ENCODE results near the gene LY6G6C. TPM values are rescaled to one million over a fixed set of nuclear protein-coding genes. Genes with fewer than 3 reads are reported as not detected.

Gene LY6G6C
- total RNA-seq, 1 donor from 2014 or later = not detected

DNA sequence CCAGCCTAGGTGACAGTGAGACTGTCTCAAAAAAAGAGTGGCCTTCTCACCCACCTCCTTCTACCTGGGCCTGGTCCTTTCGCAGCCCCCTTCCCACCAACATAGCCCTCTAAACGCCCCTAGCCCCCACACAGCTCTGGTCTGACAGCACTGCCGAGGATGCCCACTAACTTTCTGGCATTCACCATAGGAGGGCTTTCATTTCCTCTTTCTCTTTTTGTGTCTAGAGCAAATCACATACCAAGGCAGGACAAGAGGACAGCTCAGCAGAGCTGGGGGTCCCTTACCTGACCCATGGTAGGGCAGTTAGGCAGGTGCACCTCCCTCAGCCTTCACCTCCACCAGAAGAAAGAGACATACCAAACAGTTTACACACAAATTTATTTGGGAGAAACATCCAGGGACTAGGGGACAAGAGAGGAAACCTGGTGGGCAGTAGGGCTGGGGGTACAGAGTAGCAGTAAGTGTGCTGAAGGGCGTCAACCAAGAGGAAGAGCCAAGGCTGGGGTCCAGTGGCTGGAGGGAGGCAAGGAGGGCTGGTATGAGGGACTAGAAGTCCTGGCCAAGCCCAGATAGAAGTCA, 45.1 kb downstream of the LY6G6C start:
- Histone ChIP-seq H3K27ac (no peak overlapping the region), H3K4me1 (peaks cover 2 to 3% of the 10 kb centered on the region in 2 donors), H3K36me3 (peaks cover 20 to 23% of the 10 kb centered on the region in 2 donors), H3K27me3 (no peaks in the 10 kb centered on the region), H3K9me3 (no peaks in the 10 kb centered on the region), H3K4me3 (no peak overlapping the region)
- TF ChIP-seq, protein P1, sequence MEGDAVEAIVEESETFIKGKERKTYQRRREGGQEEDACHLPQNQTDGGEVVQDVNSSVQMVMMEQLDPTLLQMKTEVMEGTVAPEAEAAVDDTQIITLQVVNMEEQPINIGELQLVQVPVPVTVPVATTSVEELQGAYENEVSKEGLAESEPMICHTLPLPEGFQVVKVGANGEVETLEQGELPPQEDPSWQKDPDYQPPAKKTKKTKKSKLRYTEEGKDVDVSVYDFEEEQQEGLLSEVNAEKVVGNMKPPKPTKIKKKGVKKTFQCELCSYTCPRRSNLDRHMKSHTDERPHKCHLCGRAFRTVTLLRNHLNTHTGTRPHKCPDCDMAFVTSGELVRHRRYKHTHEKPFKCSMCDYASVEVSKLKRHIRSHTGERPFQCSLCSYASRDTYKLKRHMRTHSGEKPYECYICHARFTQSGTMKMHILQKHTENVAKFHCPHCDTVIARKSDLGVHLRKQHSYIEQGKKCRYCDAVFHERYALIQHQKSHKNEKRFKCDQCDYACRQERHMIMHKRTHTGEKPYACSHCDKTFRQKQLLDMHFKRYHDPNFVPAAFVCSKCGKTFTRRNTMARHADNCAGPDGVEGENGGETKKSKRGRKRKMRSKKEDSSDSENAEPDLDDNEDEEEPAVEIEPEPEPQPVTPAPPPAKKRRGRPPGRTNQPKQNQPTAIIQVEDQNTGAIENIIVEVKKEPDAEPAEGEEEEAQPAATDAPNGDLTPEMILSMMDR (IDR thresholded peaks at IDR 0.05) = no peak
- intact Hi-C loops (cut with DNase I) = no loop called here
- no peak for DNase-seq (ENCODE audit: low spot score in 2 of 2)

DNA sequence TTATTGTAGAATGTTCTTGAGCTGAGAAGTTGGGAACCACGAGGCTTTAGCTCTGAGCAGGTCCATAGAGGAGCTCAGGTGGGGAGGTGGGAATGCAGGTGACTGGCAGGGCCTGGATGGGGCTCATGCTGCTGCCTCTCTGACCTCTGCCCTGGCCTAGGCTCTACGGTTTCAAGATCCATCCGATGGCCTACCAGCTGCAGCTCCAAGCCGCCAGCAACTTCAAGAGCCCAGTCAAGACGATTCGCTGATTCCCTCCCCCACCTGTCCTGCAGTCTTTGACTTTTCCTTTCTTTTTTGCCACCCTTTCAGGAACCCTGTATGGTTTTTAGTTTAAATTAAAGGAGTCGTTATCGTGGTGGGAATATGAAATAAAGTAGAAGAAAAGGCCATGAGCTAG, 51.9 kb downstream of the LY6G6C start, which contains the start of gene LY6G5B:
Gene LY6G5B (plus strand): TSS at position 301 of the 400 bp plus-strand sequence. CDS start 975 bp downstream, outside the sequence.
- H3K27me3 ChIP-seq = no peaks in the 10 kb centered on the region
- H3K9me3 ChIP-seq = no peaks in the 10 kb centered on the region
- intact Hi-C loops (cut with DNase I) = loop anchor here (5.0 to 10.0 kb wide), 4 partner anchors 163 to 1645 kb away; partner anchors contain the start of genes AGPAT1, NELFE, RNF5 and SKIC2
- no peak for DNase-seq (ENCODE audit: low spot score in 2 of 2)
- H3K4me3 ChIP-seq = no peak within 1 kb of the TSS
- no peak within 1 kb of the TSS for H3K27ac ChIP-seq
- TF ChIP-seq, protein P1 (IDR thresholded peaks at IDR 0.05) = no peak
- H3K4me1 ChIP-seq = peaks cover 5 to 12% of the 10 kb centered on the region in 2 donors
- peaks cover 61 to 67% of the 10 kb centered on the region in 2 donors for H3K36me3 ChIP-seq

Other genes with a start within 250 kb of the LY6G6C start
- gene MICB, start 223.6 kb downstream of the LY6G6C start, total RNA-seq = 0.11 TPM
- not detected for gene MCCD1, start 192.8 kb downstream of the LY6G6C start, total RNA-seq
- 134 TPM for gene DDX39B, start 179.7 kb downstream of the LY6G6C start, total RNA-seq
- gene ATP6V1G2, start 175.1 kb downstream of the LY6G6C start, total RNA-seq = not detected
- 71.5 TPM for gene NFKBIL1, start 174.1 kb downstream of the LY6G6C start, total RNA-seq
- not detected for gene LTA, start 149.5 kb downstream of the LY6G6C start, total RNA-seq
- gene TNF, start 146.2 kb downstream of the LY6G6C start, total RNA-seq = 11.5 TPM
- gene LTB, start 139.3 kb downstream of the LY6G6C start, total RNA-seq = not detected
- gene LST1, start 135.5 kb downstream of the LY6G6C start, total RNA-seq = 21.4 TPM
- not detected for gene NCR3, start 128.7 kb downstream of the LY6G6C start, total RNA-seq
- 1.7 TPM for gene AIF1, start 106.5 kb downstream of the LY6G6C start, total RNA-seq
- 171 TPM for gene PRRC2A, start 101.0 kb downstream of the LY6G6C start, total RNA-seq
- gene BAG6, start 69.1 kb downstream of the LY6G6C start, total RNA-seq = 255 TPM
- gene APOM, start 65.9 kb downstream of the LY6G6C start, total RNA-seq = not detected
- gene C6orf47, start 61.0 kb downstream of the LY6G6C start, total RNA-seq = 20.9 TPM
- 9.8 TPM for gene GPANK1, start 56.7 kb downstream of the LY6G6C start, total RNA-seq
- 148 TPM for gene CSNK2B, start 55.7 kb downstream of the LY6G6C start, total RNA-seq
- 24.1 TPM for gene LY6G5B, start 51.8 kb downstream of the LY6G6C start, total RNA-seq
- 0.96 TPM for gene LY6G5C, start 40.7 kb downstream of the LY6G6C start, total RNA-seq
- gene ABHD16A, start 18.4 kb downstream of the LY6G6C start, total RNA-seq = 28.0 TPM
- gene LY6G6F, start 14.9 kb downstream of the LY6G6C start, total RNA-seq = not detected
- not detected for gene LY6G6D, start 6.4 kb downstream of the LY6G6C start, total RNA-seq
- not detected for gene MPIG6B, start 1.6 kb upstream of the LY6G6C start, total RNA-seq
- 150 TPM for gene DDAH2, start 7.6 kb upstream of the LY6G6C start, total RNA-seq
- 281 TPM for gene CLIC1, start 14.8 kb upstream of the LY6G6C start, total RNA-seq
- 17.7 TPM for gene MSH5, start 18.3 kb upstream of the LY6G6C start, total RNA-seq
- gene SAPCD1, start 40.9 kb upstream of the LY6G6C start, total RNA-seq = not detected
- not detected for gene VWA7, start 55.6 kb upstream of the LY6G6C start, total RNA-seq
- 48.3 TPM for gene VARS1, start 74.0 kb upstream of the LY6G6C start, total RNA-seq
- 61.3 TPM for gene LSM2, start 85.2 kb upstream of the LY6G6C start, total RNA-seq
- gene HSPA1L, start 93.5 kb upstream of the LY6G6C start, total RNA-seq = not detected
- gene HSPA1A, start 93.8 kb upstream of the LY6G6C start, total RNA-seq = 288 TPM
- gene HSPA1B, start 106.0 kb upstream of the LY6G6C start, total RNA-seq = 613 TPM
- gene NEU1, start 141.1 kb upstream of the LY6G6C start, total RNA-seq = 21.6 TPM
- gene SLC44A4, start 157.3 kb upstream of the LY6G6C start, total RNA-seq = not detected
- 39.5 TPM for gene EHMT2, start 176.0 kb upstream of the LY6G6C start, total RNA-seq
- gene ZBTB12, start 180.3 kb upstream of the LY6G6C start, total RNA-seq = 7.3 TPM
- 18.6 TPM for gene C2, start 206.0 kb upstream of the LY6G6C start, total RNA-seq
- gene CFB, start 224.3 kb upstream of the LY6G6C start, total RNA-seq = 132 TPM
- 208 TPM for gene NELFE, start 237.2 kb upstream of the LY6G6C start, total RNA-seq
- 77.4 TPM for gene SKIC2, start 237.4 kb upstream of the LY6G6C start, total RNA-seq